ENCODE results near the gene LSM7.
A peak's percentile ranks its signal among the peaks of the same experiment; 100 is the strongest.

LSM7 gene

DNA sequence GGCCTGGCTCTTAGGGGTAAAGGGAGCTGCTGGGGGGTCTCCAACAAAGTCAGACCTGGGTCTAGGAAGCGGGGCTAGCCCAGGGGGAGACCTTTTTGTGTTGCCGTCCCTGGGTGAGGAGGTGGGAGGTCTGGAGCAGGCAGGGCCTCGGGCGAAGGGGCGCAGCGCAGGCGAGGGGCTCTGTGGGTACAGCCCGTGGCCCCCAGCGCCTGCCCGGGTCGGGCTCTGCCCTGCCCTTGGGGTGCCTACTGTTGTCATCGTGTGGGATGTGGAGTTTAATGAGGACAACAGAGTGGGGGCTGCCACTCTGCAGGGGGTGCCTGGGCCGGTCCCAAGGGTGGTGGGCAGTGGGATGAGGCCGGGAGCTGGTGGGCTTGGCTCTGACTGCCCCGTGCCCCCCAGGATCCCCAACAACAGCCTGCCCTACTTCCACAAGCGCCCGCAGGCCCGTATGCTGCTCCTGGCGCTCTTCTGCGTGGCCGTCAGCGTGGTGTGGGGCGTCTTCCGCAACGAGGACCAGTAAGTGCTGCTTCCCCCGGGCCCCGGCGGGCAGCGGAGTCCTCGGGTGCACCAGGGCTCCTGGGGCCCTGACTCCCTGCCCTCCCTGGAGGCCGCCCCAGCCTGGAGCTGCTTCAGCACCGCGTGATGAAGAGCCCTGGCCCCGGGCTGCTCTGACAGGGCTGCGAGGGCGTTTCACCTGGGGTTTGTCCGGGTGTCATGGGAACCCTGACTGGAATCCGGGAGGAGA, 12.3 kb upstream of the LSM7 start:
- H3K4me3 ChIP-seq (ENCODE audit: low read length): no peak overlapping the region
- no peak for DNase-seq (ENCODE audit: low read depth)
- TF ChIP-seq, protein P1, sequence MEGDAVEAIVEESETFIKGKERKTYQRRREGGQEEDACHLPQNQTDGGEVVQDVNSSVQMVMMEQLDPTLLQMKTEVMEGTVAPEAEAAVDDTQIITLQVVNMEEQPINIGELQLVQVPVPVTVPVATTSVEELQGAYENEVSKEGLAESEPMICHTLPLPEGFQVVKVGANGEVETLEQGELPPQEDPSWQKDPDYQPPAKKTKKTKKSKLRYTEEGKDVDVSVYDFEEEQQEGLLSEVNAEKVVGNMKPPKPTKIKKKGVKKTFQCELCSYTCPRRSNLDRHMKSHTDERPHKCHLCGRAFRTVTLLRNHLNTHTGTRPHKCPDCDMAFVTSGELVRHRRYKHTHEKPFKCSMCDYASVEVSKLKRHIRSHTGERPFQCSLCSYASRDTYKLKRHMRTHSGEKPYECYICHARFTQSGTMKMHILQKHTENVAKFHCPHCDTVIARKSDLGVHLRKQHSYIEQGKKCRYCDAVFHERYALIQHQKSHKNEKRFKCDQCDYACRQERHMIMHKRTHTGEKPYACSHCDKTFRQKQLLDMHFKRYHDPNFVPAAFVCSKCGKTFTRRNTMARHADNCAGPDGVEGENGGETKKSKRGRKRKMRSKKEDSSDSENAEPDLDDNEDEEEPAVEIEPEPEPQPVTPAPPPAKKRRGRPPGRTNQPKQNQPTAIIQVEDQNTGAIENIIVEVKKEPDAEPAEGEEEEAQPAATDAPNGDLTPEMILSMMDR (conservative IDR thresholded peaks at IDR 0.05; ENCODE audit: low read depth, low read length): no peak

DNA sequence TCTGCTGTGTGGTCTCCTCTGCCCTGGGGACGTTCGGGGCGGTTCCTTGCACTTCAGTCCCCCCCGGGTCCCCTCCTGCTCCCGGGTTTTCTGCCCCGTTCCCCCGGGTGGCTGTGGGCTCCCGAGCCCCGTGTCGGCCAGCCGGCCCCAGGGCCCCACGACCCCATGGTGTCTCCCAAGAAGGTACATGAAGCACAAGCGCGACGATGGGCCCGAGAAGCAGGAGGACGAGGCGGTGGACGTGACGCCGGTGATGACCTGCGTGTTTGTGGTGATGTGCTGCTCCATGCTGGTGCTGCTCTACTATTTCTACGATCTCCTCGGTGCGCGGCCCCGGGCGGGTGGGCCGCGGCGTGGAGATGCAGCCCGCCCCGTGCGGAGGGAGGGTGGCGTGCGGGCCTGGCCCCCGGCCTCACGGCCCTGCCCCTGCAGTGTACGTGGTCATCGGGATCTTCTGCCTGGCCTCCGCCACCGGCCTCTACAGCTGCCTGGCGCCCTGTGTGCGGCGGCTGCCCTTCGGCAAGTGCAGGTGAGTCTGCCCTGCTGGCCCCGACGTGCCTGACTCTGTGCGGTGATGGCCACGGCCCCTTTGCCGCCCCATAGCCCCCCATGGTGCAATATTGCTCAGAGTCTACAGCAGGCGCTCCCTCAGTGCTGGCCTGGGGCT, 11.4 kb upstream of the LSM7 start:
- H3K4me3 ChIP-seq (ENCODE audit: low read length): no peak overlapping the region
- DNase-seq (ENCODE audit: low read depth): no peak
- TF ChIP-seq, protein P1 (conservative IDR thresholded peaks at IDR 0.05; ENCODE audit: low read depth, low read length): no peak

DNA sequence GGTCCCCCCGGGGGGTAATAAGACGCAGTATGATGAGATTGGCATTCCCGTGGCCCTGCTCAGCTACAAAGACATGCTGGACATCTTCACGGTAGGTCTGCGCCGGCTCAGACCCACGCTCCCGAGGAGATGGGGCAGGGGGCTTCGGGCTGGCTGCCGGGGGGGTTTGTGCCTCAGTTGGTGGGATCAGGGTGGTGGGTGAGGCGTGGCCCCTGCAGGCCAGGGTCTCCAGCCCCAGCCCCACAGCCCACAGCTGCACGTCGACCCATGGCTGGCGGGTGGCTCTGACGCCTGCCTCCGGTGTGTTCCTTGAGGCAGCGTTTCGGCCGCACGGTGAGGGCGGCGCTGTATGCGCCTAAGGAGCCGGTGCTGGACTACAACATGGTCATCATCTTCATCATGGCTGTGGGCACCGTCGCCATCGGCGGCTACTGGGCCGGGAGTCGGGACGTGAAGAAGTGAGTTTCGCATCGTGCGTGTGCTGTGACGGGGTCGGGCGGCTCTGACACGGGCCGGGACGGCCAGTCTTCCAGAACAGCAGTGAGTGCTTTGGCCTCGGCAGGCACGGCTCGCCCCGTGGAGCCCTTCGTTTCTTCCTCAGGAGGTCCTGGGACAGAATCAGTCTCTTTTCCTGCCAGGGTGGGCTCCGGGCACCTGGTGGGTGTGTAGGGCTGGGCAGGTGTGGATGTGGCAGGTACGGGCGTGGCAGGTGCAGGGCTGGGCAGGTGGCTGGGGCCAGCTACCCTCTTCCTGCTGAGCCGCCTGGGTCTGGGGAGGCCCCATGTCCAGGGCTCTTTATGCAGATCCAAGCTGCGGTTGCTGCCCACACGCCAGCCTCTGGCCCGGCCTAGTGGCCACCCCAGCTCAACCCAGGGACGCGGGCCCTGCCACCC, 10.6 kb upstream of the LSM7 start:
- DNase-seq (ENCODE audit: low read depth): no peak
- no peak overlapping the region for H3K4me3 ChIP-seq (ENCODE audit: low read length)
- TF ChIP-seq, protein P1 (conservative IDR thresholded peaks at IDR 0.05; ENCODE audit: low read depth, low read length): no peak

DNA sequence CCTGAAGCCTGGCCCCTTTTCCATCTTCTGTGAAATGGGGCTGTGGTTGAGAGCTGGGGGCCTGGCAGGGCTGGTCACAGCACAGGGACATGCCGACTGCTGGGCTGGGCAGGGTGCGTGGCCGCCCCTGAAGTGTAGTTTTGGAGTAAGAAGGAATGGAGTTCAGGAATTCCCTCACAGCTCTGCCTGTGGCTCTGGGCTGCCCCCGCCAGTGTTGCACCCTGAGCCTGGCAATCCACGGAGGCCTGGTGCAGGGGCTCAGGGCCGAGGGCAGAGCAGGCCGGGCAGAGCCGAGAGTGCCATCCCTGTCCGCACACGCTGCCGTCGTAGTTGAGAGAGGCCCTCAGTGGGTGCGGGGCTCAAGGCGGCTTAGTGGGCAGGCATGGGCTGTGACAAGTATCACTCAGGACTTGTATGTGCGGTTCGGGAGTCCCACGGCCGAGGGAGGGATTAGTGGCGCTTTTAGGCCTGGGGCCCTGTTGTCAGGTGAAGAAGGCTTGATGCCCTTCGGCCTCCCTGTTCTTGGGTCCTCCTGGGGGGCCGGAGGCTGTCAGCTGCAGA, 9.7 kb upstream of the LSM7 start:
- no peak overlapping the region for H3K4me3 ChIP-seq (ENCODE audit: low read length)
- TF ChIP-seq, protein P1 (conservative IDR thresholded peaks at IDR 0.05; ENCODE audit: low read depth, low read length): no peak
- no peak for DNase-seq (ENCODE audit: low read depth)

DNA sequence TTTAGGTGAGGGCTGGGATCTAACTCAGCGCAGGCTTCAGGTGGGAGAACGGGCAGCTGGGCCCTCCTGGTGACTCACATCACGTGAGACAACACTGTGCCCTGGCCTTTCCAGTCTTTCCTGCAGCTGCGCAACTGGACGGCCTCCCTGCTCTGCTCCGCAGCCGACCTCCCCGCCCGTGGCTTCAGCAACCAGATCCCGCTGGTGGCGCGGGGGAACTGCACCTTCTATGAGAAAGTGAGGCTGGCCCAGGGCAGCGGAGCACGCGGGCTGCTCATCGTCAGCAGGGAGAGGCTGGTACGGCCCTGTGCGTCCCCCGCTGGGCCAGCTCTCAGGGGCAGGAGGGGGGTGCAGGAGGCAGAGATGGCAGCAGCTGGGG, 8.9 kb upstream of the LSM7 start:
- DNase-seq (ENCODE audit: low read depth): peak; percentile 82
- TF ChIP-seq, protein P1 (conservative IDR thresholded peaks at IDR 0.05; ENCODE audit: low read depth, low read length): peak; percentile 57
- H3K4me3 ChIP-seq (ENCODE audit: low read length): no peak overlapping the region

DNA sequence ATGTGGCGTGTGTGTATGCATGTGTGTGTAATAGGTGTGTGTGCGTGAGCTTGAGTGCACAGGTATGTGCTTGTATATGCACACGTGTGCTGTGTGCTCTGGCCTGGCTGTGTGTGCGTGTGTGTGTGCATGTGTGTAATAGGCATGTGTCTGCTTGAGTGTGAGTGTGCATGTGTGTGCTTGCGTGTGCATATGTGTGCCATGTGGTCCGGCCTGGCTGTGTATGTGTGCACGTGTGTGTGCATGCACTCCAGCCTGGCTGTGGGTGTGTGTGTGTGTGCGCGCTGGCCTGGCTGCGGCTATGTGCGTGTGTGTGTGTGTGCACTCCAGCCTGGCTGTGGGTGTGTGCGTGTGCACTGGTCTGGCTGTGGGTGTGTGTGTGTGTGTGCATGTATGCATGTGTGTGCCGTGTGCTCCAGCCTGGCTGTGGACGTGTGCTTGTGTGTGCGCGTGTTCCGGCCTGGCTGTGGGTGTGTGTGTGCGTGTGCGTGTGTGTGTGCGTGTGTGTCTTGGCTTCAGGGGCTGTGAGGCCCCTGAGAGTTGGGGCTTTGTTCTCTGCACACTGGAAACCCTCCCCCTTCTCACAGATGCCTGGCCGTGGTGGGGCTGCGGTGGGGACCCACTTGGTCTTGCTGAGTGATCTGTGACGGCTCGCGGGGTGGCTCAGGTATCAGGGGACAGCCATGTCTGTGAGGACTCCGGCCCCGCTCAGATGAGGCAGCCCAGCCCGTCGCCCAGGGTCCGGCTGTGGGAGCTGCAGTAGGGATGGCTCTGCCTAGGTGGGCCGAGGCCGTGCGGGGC, 8.3 kb upstream of the LSM7 start:
- TF ChIP-seq, protein P1 (conservative IDR thresholded peaks at IDR 0.05; ENCODE audit: low read depth, low read length): no peak
- no peak for DNase-seq (ENCODE audit: low read depth)
- no peak overlapping the region for H3K4me3 ChIP-seq (ENCODE audit: low read length)
